Activated B cell treated with CpG ODN at 0.5 μM for 24 hours (primary cell): ENCODE data around the gene COL19A1. TPM values are rescaled to one million over a fixed set of nuclear protein-coding genes. Genes with fewer than 3 reads are reported as not detected.

ENCODE experiments used
- ATAC-seq: fragments of 200-7000 bp; cut with Tn5 transposase; one replicate; pipeline ENCODE4 v1.10.0; 2021; ENCODE audit warnings: low read depth, mild to moderate bottlenecking, moderate library complexity
- CTCF ChIA-PET: fragments of 350-600 bp; sonication (Branson Sonifier 250); formaldehyde crosslinking; loops from one replicate; lab custom pipeline; 2021; ENCODE audit warnings: antibody characterized with exemption; lab: Charles Lee
- POLR2A ChIA-PET: fragments of 350-600 bp; sonication (Branson Sonifier 250); formaldehyde crosslinking; loops from one replicate; lab custom pipeline; 2021; ENCODE audit warnings: antibody characterized with exemption; lab: Charles Lee
- DNase-seq: peaks from one replicate; pipeline ENCODE4 v3.0.0; 2022
- H3K27ac Mint-ChIP-seq: one replicate; pipeline ENCODE4 v1.8.0; 2020; ENCODE audit warnings: mixed read lengths
- H3K27me3 Mint-ChIP-seq: one replicate; pipeline ENCODE4 v1.8.0; 2021; ENCODE audit warnings: mixed read lengths
- H3K36me3 Mint-ChIP-seq: one replicate; pipeline ENCODE4 v1.8.0; 2021; ENCODE audit warnings: low read depth, mixed read lengths
- H3K4me1 Mint-ChIP-seq: one replicate; pipeline ENCODE4 v1.8.0; 2021; ENCODE audit warnings: mixed read lengths
- H3K4me3 Mint-ChIP-seq: one replicate; pipeline ENCODE4 v1.8.0; 2020; ENCODE audit warnings: mild to moderate bottlenecking, mixed read lengths
- H3K9me3 Mint-ChIP-seq: one replicate; pipeline ENCODE4 v1.8.0; 2020; ENCODE audit warnings: mixed read lengths
- intact Hi-C: fragments of 100-400 bp; cut with micrococcal nuclease; formaldehyde crosslinking; loops from one replicate; pipeline ENCODE4 v1.15.1; 2024
- total RNA-seq: library from RNA; stranded (reverse); gene quantifications from 2 replicates; pipeline ENCODE4 v1.2.3, GENCODE V29; 2022
- TF ChIP-seq, protein P1 (sequence below): fragments of 200-600 bp; IDR thresholded peaks from one replicate; pipeline ENCODE4 v1.8.0; 2022; ENCODE audit warnings: antibody characterized with exemption, mild to moderate bottlenecking

Gene COL19A1
- total RNA-seq, 1 donor from 2014 or later: 54.4 TPM

DNA sequence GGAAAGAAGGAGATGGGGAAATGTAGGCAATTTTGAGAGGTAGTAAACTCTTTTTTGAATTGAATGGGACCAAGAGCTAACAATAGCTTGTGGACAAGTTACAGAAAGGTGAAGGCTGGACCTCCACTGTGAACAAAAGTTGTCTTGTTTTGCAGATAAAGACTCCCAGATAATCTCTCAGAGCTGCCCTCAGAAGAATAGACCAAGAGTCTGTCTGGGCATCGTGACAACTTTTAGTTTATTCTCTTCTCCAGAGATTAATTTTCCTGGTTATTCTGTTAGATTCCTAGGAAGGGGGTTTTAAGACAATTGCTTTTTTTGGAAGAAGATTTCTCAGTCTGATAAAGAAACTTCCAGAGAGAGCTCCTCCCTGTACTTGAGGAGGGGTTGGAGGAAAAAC, 161.9 kb downstream of the COL19A1 start:
- DNase-seq (no peak), ATAC-seq (no peak)
- Mint-ChIP-seq H3K9me3 (no peaks in the 10 kb centered on the region), H3K27ac (no peak overlapping the region), H3K27me3 (no peaks in the 10 kb centered on the region), H3K36me3 (peaks cover 60% of the 10 kb centered on the region), H3K4me3 (no peak overlapping the region), H3K4me1 (no peaks in the 10 kb centered on the region)
- intact Hi-C loops: no loop called here
- TF ChIP-seq, protein P1, sequence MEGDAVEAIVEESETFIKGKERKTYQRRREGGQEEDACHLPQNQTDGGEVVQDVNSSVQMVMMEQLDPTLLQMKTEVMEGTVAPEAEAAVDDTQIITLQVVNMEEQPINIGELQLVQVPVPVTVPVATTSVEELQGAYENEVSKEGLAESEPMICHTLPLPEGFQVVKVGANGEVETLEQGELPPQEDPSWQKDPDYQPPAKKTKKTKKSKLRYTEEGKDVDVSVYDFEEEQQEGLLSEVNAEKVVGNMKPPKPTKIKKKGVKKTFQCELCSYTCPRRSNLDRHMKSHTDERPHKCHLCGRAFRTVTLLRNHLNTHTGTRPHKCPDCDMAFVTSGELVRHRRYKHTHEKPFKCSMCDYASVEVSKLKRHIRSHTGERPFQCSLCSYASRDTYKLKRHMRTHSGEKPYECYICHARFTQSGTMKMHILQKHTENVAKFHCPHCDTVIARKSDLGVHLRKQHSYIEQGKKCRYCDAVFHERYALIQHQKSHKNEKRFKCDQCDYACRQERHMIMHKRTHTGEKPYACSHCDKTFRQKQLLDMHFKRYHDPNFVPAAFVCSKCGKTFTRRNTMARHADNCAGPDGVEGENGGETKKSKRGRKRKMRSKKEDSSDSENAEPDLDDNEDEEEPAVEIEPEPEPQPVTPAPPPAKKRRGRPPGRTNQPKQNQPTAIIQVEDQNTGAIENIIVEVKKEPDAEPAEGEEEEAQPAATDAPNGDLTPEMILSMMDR: no peak
- ChIA-PET CTCF (no interaction called here), POLR2A (no interaction called here)

DNA sequence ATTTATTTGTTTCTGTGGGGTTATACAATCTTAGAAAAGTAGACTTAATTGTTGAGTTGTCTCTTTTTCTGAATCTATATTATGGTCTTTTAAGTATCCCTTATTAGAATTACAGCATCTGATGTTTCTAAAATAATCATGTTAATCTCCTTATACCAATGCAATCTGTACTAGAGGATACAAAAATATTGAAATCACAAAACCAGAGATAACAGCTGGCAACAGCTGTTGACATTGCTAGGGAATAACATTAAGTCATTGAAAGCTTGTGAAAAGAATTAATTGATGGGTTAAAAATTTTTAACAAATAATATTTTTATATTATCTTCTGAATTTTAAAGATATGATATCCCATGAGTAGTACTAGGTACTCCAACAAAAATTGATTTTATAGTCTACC, 162.6 kb downstream of the COL19A1 start:
- Mint-ChIP-seq H3K27ac (no peak overlapping the region), H3K9me3 (no peaks in the 10 kb centered on the region), H3K4me3 (no peak overlapping the region), H3K36me3 (peaks cover 63% of the 10 kb centered on the region), H3K27me3 (no peaks in the 10 kb centered on the region), H3K4me1 (no peaks in the 10 kb centered on the region)
- ChIA-PET POLR2A (no interaction called here), CTCF (no interaction called here)
- no peak for DNase-seq
- no peak for ATAC-seq
- TF ChIP-seq, protein P1: no peak
- intact Hi-C loops: no loop called here

DNA sequence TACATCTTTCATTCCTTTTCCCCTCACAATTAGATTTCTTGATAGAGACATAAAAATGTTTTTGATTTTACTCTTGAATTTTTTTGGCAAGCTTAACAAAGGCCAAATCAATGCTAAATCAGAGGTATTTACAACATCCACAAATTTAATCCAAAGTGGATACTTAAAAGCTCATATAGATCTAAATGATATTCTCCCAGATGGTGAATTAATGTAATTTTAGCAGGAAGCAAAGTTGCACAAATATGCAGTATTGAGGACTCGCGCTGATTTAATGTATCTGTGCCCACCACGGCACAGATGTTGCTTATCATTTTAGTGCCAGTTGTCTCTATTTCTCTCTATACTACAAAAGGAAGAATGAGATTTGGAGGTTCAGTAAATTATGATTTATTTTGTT, 167.4 kb downstream of the COL19A1 start:
- Mint-ChIP-seq H3K27me3 (no peaks in the 10 kb centered on the region), H3K9me3 (no peaks in the 10 kb centered on the region), H3K4me3 (no peak overlapping the region), H3K36me3 (peaks cover 64% of the 10 kb centered on the region), H3K27ac (no peak overlapping the region), H3K4me1 (no peaks in the 10 kb centered on the region)
- intact Hi-C loops: loop anchor here (5.0 kb wide), 1 partner anchor 196 kb away; no protein-coding TSS in a partner anchor
- ATAC-seq (no peak), DNase-seq (no peak)
- ChIA-PET CTCF (no interaction called here), POLR2A (no interaction called here)
- TF ChIP-seq, protein P1: no peak

DNA sequence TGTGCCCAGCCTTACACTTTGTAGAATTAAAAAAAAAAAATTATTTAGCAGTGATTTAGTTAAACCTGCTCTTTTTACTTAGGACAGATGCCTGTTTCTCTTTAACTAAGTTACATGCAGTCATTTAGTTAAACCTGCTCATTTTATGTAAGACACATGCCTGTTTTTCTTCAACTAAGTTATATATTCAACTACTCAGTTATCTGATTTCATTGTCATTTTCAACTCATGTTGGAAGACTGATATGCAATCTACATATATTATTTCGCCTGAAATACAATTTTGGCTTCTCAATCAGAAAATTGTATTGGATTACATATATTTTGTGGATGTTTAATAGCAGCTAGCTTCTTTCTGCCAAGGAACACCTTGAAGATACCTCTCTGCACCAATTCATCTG, 171.1 kb downstream of the COL19A1 start:
- Mint-ChIP-seq H3K27me3 (no peaks in the 10 kb centered on the region), H3K27ac (no peak overlapping the region), H3K36me3 (peaks cover 58% of the 10 kb centered on the region), H3K9me3 (no peaks in the 10 kb centered on the region), H3K4me1 (no peaks in the 10 kb centered on the region), H3K4me3 (no peak overlapping the region)
- TF ChIP-seq, protein P1: no peak
- intact Hi-C loops: no loop called here
- DNase-seq (no peak), ATAC-seq (no peak)
- ChIA-PET CTCF (interaction anchor here (1.2 kb wide), 1 partner anchor 202 kb away, joined by 3 read pairs; no protein-coding TSS in a partner anchor), POLR2A (interaction anchor here (0.6 kb wide), 1 partner anchor 1225 kb away, joined by 3 read pairs; no protein-coding TSS in a partner anchor)

DNA sequence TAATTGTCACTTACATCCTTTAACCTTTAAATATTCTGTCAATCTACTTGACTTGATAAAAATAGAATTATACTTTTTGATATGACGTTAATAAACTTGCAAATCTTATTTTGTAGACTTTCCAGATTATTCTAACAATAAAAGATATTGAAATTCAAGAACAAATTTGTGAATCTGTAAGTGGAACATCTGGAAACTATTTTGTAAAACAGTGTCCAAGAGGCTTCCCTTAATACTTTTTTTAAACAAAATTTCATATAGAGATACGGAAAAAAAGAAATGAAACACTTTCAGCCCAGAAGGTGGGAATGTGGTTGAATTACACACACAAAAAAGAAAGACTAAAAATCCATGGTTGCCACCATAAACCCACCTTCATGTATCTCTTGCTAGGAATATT, 174.4 kb downstream of the COL19A1 start:
- H3K36me3 Mint-ChIP-seq: peaks cover 64% of the 10 kb centered on the region
- ChIA-PET CTCF (no interaction called here), POLR2A (interaction anchor here (0.7 kb wide), 1 partner anchor 379 kb away, joined by 3 read pairs; no protein-coding TSS in a partner anchor)
- TF ChIP-seq, protein P1: no peak
- H3K9me3 Mint-ChIP-seq: peaks cover 6% of the 10 kb centered on the region
- ATAC-seq (no peak), DNase-seq (no peak)
- no peak overlapping the region for H3K4me3 Mint-ChIP-seq
- no peak overlapping the region for H3K27ac Mint-ChIP-seq
- no peaks in the 10 kb centered on the region for H3K4me1 Mint-ChIP-seq
- intact Hi-C loops: no loop called here
- no peaks in the 10 kb centered on the region for H3K27me3 Mint-ChIP-seq
